Tibial nerve (tissue), 3 donors: ENCODE data around the gene TRIM32.

ENCODE experiments used
- CTCF ChIP-seq, 5 experiments: fragments of 200-600 bp in 3 of 5; fragments of 450-650 bp in 2 of 5; sonication (generic) in 3 of 5; IDR thresholded peaks; one replicate each; pipeline ENCODE4 v1.5.1; 2016 to 2019; ENCODE audit warnings: antibody characterized with exemption in 5 of 5, mild to moderate bottlenecking in 3 of 5, moderate library complexity in 2 of 5
- POLR2A ChIP-seq, 2 donors: fragments of 450-650 bp; IDR thresholded peaks; one replicate each; pipeline ENCODE4 v1.6.1; 2017; ENCODE audit warnings: antibody characterized with exemption in 2 of 2, mild to moderate bottlenecking in 2 of 2, moderate library complexity in 2 of 2

DNA sequence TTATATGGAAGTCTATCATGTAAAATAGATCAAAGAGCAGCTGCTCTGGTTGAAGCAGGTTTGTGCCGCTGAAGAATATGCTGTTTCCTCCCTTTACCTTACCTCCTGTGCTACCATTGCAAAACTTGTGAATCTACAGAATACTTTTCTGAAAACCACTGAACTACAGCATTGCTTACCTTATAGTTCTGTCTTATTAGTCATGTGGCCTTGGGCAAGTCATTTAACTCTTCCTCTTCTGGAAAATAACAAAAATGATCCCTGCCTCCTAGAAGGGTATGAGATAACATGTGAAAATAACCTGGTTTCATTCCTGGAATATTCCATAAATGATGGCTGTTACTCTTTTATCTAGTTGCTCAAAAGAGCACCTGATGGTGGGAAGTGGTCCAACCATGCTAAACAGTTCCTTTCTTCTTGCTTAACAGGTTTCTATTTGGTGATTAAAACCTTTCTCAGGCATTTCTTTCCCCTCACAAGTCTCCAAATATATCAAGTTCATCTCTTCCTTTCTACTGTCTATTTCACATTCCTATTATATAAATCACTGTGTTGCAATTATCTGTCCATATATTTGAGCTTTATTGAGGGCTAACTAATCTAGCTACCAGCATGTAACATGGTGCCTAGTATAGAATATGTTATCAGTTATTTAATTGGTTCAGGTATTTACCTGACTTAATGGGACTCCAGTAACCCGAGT, 15.0 kb downstream of the TRIM32 start:
- TF ChIP-seq POLR2A (IDR thresholded peaks at IDR 0.05) (no peak), CTCF (IDR thresholded peaks at IDR 0.05) (no peak)
